ACHN (cell line): ENCODE data around the gene RRP9.
A peak's percentile ranks its signal among the peaks of the same experiment; 100 is the strongest.
"Not testable (repeated sequence)": the region's sequence is repeated elsewhere in the genome, so short reads cannot be mapped to it uniquely, and the experiment has no call there.

Experiments used
- DNase-seq: peaks from one replicate; pipeline ENCODE4 v3.0.0-alpha.2; 2015
- in situ Hi-C: cut with HindIII; loops from 2 replicates; pipeline ENCODE4 v1.10.0; 2017; ENCODE audit warnings: low sequenced_read_pairs, low pct_ligation_motif_present, low pct_unique_long_range_greater_than_20kb

RRP9 gene

GRCh38 chr3:51929420-51930003 is 12.2 kb downstream of the RRP9 start:
- in situ Hi-C loops, result no loop called here
- DNase-seq, result peak; percentile 17

DNA sequence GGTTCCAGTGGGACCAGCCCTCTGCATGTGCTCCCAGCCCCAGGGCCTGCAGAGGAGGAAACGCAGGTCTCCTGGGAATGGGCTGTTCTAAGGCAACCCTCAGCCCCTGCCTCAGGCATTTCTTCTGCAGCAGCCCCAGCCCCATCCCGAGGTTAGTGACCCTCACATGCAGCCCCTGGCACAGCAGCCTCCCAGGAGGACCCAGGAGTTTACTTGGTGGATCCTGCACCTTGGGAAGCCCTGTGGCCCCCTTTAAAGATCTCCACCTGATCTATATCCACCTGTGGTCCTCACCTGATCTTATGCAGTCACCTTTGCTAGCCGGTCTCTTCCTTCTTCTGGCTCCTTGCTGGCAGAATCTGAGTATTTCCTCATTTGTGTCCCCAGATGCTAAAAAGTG is 12.7 kb downstream of the RRP9 start:
- in situ Hi-C loops, DNase-seq: not testable (repeated sequence)

DNA sequence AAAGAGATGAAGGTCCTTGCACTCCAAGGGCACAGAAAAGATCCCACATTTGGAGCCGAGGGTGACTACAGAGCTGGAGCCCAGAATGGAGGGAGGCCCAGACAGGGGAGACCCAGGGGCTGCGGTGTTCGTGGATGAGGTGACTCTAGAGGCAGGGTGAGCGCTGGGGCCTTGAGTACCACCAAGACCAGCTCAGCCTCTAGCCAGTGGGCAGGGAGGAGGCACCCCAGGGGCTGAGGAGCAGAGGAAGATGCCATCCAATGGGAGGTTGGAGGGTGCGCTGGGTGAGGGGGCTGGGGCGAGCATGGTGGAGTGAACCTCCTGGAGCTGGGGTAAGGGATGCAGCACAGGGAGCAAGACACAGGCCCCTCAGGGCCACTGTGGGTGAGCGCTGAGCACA is 13.3 kb downstream of the RRP9 start:
- DNase-seq, result no peak
- in situ Hi-C loops, result no loop called here

- no peak for DNase-seq
- in situ Hi-C loops, result no loop called here
Observed at GRCh38 chr3:51927061-51927977, 14.4 kb downstream of the RRP9 start.

DNA sequence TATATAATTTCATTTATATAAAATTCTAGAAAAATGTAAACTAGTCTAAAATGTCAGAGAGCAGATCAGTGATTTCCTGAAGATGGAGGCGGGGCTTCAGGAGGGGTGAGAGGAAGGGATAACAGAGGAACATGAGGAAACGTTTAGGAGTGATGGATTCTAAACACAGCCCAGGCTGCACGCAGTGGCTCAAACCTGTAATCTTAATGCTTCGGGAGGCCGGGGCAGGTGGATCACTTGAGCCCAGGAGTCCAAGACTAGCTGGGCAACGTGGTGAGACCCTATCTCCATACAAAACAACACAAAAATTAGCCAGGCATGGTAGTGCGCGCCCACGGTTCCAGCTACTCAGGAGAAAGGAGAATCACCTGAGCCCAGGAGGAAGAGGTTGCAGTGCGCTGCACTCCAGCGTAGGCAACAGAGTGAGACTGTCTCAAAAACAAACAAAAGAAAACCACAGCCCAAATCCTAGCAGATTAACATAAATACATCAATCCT is 20.6 kb downstream of the RRP9 start:
- in situ Hi-C loops, result no loop called here

DNA sequence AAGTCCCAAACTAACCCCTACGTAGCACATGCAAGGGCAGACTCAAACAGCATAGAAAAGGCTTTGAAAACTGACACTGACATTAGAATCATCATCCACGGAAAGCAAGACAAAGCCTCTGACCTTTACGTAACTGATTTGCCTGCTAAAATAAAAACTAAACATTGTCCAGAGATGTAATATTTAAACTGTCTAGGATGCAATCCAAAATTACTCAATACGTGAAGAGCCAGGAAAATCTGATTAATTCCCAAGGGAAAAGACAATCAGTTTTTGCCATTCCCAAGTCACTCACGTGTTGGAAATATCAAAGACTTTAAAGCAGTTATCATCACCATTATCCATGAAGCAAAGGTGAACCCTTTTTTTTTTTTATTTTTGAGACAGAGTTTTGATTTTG is 25.3 kb downstream of the RRP9 start:
- DNase-seq, result no peak
- in situ Hi-C loops, result no loop called here

More for the DNA sequence above, 20.6 kb downstream of the RRP9 start:
- DNase-seq, result no peak

DNA sequence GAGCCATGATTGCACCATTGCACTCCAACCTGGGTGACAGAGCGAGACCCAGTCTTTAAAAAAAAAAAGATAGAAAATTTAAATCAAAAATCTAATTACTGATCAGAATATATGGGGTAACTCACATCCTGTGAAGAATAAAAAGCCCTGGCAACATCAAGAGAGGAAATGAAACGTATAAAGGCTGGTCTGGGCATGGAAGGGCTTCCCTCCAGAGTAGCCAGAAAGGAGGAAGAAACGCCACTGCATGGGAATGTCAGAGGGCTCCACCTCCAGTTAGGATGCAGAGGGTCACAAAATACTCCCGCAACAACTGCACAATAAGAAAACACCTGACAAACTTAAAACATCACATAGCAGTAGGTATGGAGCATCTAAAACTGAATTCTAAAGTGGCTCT is 33.7 kb downstream of the RRP9 start:
- in situ Hi-C loops, result no loop called here
- no peak for DNase-seq

DNA sequence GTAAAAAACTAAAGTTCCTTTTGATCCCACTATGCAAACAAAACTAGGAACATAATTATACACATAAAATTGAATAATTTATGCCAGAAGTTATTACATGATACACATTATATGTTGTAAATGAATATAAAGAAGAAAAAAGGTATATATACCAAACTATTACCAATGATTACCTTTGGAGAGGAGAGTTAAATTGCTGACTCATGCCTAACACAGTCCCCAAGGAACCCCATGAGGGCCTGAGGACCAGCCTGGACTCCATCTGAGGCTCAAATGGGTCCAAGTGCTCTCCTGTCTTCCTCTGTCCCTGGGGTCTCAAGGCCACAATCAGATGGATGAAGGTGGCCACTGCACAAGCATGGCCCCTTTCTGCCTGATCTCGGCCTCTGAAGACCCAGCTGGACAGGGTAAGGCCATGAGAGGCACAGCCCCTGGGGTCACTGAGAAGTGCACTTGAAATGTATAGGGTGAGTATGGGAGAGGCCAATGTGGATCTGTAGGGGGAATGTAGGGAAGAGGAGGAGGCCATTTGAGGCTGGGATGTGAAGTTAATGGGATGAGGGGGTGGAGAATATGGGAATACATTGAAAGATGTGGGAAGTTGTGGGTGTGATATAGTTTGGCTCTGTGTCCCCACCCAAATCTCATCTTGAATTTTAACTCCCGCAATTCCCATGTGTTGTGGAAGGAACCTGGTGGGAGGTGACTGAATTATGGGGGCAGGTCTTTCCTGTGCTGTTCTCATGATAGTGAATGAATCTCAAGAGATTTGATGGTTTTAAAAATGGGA is 37.5 kb downstream of the RRP9 start:
- no peak for DNase-seq
- in situ Hi-C loops, result no loop called here

DNA sequence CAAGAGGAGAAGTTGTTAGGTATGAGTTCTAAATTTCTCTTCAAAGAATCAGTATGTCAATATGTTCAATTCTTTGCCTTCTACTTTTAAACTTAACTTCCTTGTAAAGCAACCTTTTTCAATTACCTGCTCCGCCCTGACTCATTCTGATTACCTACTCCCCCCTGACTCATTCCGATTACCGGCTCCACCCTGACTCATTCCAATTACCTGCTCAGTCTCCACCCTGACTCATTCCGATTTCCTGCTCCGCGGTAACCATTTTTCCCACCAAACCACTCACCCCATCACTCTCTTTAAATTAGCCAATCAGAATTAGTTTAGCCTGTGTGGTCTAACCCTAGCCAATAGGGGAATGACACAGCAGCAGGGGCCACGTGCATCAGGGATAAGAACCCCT is 39.3 kb downstream of the RRP9 start:
- DNase-seq, result peak; percentile 3
- in situ Hi-C loops, result not testable (repeated sequence)

DNA sequence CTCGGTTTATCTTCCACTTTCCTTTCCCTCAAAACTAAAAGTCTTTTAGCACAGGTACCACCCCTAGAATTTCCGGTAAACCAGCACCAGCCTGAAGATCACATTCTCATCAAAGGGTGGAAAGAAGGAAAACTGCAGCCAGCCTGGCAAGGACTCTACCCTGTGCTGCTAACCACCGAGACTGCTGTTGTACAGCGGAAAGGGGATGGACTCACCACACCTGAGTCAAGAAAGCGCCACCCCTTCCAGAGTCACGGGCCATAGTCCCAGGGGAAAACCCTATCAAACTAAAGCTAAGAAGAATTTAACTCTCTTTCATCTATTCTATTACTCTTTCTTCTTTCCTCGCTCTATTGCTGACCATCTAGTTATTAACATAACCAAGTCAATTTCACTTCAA is 41.7 kb downstream of the RRP9 start:
- in situ Hi-C loops, DNase-seq: not testable (repeated sequence)

- DNase-seq, result no peak
- in situ Hi-C loops, result no loop called here
Observed at GRCh38 chr3:51897391-51897790, 44.3 kb downstream of the RRP9 start.

DNA sequence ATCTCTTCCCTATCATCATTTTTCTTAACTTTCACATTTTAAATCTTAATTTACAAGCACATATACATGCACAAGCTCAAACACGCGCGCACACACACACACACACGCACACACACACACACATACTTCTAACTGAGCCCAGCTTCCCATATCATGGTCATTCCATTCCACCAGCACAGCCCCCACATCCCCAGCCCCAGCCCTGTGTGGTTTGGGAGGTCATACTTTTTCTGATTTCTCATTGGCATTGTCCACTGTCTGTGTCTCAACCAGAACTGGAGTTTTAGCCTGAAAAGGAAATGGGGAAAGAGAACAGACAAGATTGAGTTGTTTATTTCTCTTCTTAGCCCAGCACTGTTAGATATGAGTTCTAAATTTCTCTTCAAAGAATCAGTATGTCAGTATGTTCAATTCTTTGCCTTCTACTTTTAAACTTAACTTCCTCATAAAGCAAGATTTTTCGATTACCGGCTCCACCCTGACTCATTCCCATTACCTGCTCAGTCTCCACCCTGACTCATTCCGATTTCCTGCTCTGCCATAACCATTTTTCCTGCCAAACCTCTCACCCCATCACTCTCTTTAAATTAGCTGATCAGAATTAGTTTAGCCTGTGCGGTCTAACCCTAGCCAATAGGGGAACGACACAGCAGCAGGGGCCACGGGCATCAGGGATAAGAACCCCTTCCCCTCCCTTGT is 44.9 kb downstream of the RRP9 start:
- no peak for DNase-seq
- in situ Hi-C loops, result no loop called here

DNA sequence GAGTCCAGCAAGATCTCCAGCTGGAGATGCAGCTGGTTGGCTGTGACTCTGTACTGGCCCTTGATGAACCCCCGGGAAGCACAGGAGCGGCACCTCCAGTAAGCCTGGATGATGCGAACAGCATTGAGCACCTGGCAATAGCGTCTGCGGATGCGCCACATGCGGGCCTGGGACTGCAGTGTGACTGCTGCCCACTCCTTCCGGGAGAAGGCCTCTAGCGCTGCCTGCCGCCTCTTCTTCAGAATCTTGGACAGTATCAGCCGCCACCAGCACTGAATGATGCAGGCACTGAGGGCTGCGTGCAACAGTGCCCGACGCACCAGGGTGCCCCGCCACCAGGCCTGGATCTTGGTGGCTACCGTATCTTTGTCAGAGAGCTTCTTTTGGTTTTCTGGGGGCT is 46.8 kb downstream of the RRP9 start:
- in situ Hi-C loops, result no loop called here
- DNase-seq, result no peak

DNA sequence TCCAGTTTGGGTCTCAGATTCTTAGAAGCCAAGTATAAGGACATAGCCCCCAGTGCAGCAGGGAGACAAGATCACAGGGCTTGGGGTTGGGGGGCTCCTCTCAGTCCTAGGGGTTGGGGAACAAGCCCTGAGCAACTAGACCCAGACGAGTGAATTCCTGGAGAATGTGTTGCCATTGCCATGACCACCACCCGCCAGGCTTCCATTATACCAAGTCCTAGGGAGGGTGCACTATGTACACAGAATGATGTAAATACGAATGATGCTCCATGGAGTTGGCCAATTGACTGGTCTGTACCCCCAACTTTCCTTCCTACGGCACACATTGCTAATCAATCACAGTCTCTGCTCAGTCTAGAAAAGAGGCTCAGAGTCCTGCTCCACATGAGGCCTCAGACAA is 47.3 kb downstream of the RRP9 start:
- in situ Hi-C loops, result no loop called here
- DNase-seq, result no peak

GRCh38 chr3:51891242-51892039 is 50.3 kb downstream of the RRP9 start:
- in situ Hi-C loops, result no loop called here
- DNase-seq, result no peak

DNA sequence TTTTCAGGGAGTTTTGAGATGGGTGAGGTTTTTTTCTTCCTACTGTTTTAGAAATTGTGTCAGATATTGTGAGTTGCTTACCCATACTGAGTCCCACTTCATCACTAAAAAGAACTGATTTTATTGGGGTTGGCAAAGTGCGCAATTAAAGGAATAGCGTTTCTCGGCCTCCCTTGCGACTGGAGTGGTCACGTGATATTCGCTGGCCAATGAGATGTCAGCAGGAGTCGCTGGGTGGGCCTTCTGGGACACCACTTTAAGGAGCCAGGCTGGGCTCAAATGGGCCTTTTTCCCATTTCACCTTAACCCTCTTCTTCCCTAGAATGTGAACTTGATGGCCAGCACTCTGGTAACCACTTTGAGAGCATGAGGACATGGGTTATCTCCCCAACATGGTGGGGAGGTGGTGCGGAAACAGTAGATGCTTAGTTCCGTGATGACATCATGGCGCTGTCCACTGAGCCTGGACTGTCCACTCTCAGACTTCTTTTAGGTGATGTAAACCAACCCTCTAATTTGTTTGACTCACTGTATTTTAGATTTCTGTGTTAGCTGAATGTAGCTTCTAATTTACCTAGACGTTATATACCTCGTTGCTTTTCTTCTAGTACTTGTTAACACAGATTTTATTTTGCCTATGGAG is 53.1 kb downstream of the RRP9 start:
- in situ Hi-C loops, result no loop called here
- no peak for DNase-seq

GRCh38 chr3:51887620-51888019 is 54.1 kb downstream of the RRP9 start:
- in situ Hi-C loops, result no loop called here
- no peak for DNase-seq
